Body of pancreas (tissue), 4 donors: ENCODE data around the gene ARMC12. TPM values are rescaled to one million over a fixed set of nuclear protein-coding genes. Genes with fewer than 3 reads are reported as not detected.

Experiments used
- ATAC-seq: fragments of 150-250 bp; one replicate; pipeline ENCODE4 v1.9.1; 2016
- DNase-seq, 4 donors: peaks; one replicate each; pipeline ENCODE4 v3.0.0-alpha.2; 2019
- H3K27ac ChIP-seq, 4 donors: fragments of 200-600 bp; sonication (generic); 1 replicate in 3 of 4; 2 replicates in 1 of 4; pipeline versions ENCODE4 v1.5.1 to v1.6.1; 2016 to 2019; ENCODE audit warnings: mild to moderate bottlenecking in 1 of 4, mixed read lengths in 1 of 4, moderate library complexity in 1 of 4
- H3K27me3 ChIP-seq, 2 donors: fragments of 200-600 bp; sonication (generic); one replicate each; pipeline ENCODE4 v1.6.0; 2016; ENCODE audit warnings: mild to moderate bottlenecking in 1 of 2
- H3K36me3 ChIP-seq, 2 donors: fragments of 200-600 bp; sonication (generic); replicated peaks in 1 of 2; 2 replicates each; pipeline ENCODE4 v1.5.1; 2016; ENCODE audit warnings: low read depth in 2 of 2; ENCODE audit not compliant: insufficient read depth in 1 of 2
- H3K4me1 ChIP-seq: fragments of 200-600 bp; sonication (generic); one replicate; pipeline ENCODE4 v1.6.0; 2016
- H3K4me3 ChIP-seq, 2 donors: fragments of 200-600 bp; sonication (generic); 1 replicate in 1 of 2; 2 replicates in 1 of 2; pipeline ENCODE4 v1.5.1; 2016 to 2019
- H3K9me3 ChIP-seq, 3 donors: fragments of 200-600 bp; sonication (generic); 1 replicate in 2 of 3; 2 replicates in 1 of 3; pipeline ENCODE4 v1.5.1; 2016
- CTCF ChIP-seq, 7 experiments: fragments of 450-650 bp in 4 of 7; fragments of 200-600 bp in 3 of 7; sonication (generic) in 3 of 7; IDR thresholded peaks; one replicate each; pipeline ENCODE4 v1.5.1; 2016 to 2019; ENCODE audit warnings: antibody characterized with exemption in 7 of 7
- POLR2A ChIP-seq, 3 donors: fragments of 450-650 bp; IDR thresholded peaks; one replicate each; pipeline ENCODE4 v1.6.1; 2016; ENCODE audit warnings: antibody characterized with exemption in 3 of 3, mild to moderate bottlenecking in 2 of 3
- WGBS, 2 donors: methylation state at CpG; one replicate each; pipeline ENCODE4 v1.1.5; 2017; 5-methylcytosine and 5-hydroxymethylcytosine counted together
- intact Hi-C: fragments of 100-400 bp; cut with DNase I; formaldehyde crosslinking; loops from one replicate; pipeline ENCODE4 v1.15.1; 2023
- total RNA-seq, 2 donors: library from RNA; depleted of rRNA; stranded (reverse); fragments of >200 nt; gene quantifications; one replicate each; pipeline ENCODE4 v1.1.0, GENCODE V29; 2016

ARMC12 gene
- total RNA-seq, 2 donors from 2014 or later: 0.26 TPM; not detected in 1

DNA sequence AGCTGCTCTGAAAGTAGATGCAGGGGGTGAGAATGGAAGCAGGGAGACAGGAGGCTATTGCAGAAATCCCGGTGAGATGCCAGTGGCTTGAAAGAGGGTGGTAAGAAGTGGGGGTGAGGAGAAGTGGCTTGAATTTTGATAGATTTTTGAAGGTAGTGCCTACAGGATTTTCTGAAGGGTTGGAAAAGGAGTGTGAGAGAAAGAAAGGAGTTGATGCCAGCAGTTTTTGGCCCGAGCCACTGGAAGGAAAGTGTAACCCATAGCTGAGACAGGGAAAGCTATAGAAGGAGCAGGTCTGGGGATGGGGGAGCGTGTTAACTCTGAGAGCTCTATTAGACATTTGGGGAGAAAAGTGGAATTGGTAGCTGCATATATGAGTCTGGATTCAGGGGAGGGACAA lies 9.7 kb downstream of the ARMC12 start:
- DNase-seq (no peak), ATAC-seq (no peak)
- WGBS, 2 donors: 89 to 94% methylated on average over 3 of the region's 3 CpGs
- TF ChIP-seq POLR2A (IDR thresholded peaks at IDR 0.05) (no peak), CTCF (IDR thresholded peaks at IDR 0.05) (no peak)
- no peaks in the 10 kb centered on the region for H3K9me3 ChIP-seq
- intact Hi-C loops: no loop called here
- no peaks in the 10 kb centered on the region for H3K27me3 ChIP-seq
- no peak overlapping the region for H3K4me3 ChIP-seq
- H3K4me1 ChIP-seq: no peaks in the 10 kb centered on the region
- H3K27ac ChIP-seq: no peak overlapping the region
- H3K36me3 ChIP-seq: no peaks in the 10 kb centered on the region

GRCh38 chr6:35747877-35748276 lies 11.0 kb downstream of the ARMC12 start:
- Histone ChIP-seq H3K9me3 (no peaks in the 10 kb centered on the region), H3K36me3 (no peaks in the 10 kb centered on the region), H3K27ac (no peak overlapping the region), H3K27me3 (no peaks in the 10 kb centered on the region), H3K4me1 (no peaks in the 10 kb centered on the region), H3K4me3 (no peak overlapping the region)
- ATAC-seq: no peak
- no peak for DNase-seq
- TF ChIP-seq CTCF (IDR thresholded peaks at IDR 0.05): no peak
- 96 to 100% methylated on average over 1 of the region's 1 CpG for WGBS, 2 donors
- intact Hi-C loops: no loop called here

DNA sequence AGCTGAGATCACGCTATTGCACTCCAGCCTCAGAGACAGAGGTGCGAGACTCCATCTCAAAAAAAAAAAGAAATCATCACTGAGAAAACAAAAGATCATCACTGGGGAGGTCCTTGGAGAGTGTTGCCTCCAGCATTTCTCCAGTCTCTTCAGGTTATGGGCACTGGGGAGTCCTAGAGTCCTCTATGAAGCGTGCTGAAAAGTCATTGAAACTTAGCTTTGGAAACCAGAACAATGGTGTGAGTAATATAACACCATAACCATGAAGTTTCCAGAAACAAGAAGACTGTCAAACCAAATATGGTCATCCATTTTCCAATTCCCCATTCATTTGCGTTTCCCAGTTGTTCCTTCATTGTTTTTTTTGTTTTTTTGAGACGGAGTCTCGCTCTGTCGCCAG lies 13.7 kb downstream of the ARMC12 start:
- 95 to 97% methylated on average over 7 of the region's 7 CpGs for WGBS, 2 donors
- TF ChIP-seq CTCF (IDR thresholded peaks at IDR 0.05): no peak
- no peak for TF ChIP-seq POLR2A (IDR thresholded peaks at IDR 0.05)
- Histone ChIP-seq H3K4me1 (peaks cover 12% of the 10 kb centered on the region), H3K4me3 (no peak overlapping the region), H3K9me3 (no peaks in the 10 kb centered on the region), H3K27me3 (no peaks in the 10 kb centered on the region), H3K36me3 (no peaks in the 10 kb centered on the region), H3K27ac (no peak overlapping the region)
- intact Hi-C loops: no loop called here
- ATAC-seq: no peak
- DNase-seq: no peak

GRCh38 chr6:35751594-35751993 lies 14.8 kb downstream of the ARMC12 start:
- intact Hi-C loops: no loop called here
- Histone ChIP-seq H3K9me3 (no peaks in the 10 kb centered on the region), H3K36me3 (no peaks in the 10 kb centered on the region), H3K4me1 (peaks cover 12% of the 10 kb centered on the region), H3K27me3 (no peaks in the 10 kb centered on the region), H3K27ac (no peak overlapping the region), H3K4me3 (no peak overlapping the region)
- DNase-seq (no peak), ATAC-seq (no peak)
- 80 to 87% methylated on average over 4 of the region's 4 CpGs for WGBS, 2 donors
- TF ChIP-seq CTCF (IDR thresholded peaks at IDR 0.05) (no peak), POLR2A (IDR thresholded peaks at IDR 0.05) (no peak)

DNA sequence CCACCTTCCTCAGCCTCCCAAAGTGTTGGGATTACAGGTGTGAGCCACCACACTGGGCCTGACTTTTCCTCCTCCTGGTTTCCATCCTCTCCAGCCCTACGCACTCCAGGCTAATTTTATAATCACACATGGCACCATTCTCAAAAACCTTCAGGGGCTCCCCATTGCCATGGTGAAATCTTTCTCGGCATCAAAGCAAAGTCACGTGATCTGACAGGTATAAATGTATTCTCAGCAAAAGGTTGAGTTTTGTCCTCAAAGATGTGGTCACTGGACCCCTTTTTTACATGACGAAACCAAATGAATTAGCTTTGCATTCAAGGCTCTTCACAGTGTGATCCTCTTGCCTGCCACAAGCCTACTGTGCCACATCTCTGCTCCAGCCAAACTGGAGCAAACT lies 15.5 kb downstream of the ARMC12 start:
- Histone ChIP-seq H3K4me3 (no peak overlapping the region), H3K9me3 (no peaks in the 10 kb centered on the region), H3K27me3 (no peaks in the 10 kb centered on the region), H3K27ac (no peak overlapping the region), H3K36me3 (no peaks in the 10 kb centered on the region), H3K4me1 (peaks cover 12% of the 10 kb centered on the region)
- 84 to 86% methylated on average over 4 of the region's 4 CpGs for WGBS, 2 donors
- intact Hi-C loops: no loop called here
- no peak for ATAC-seq
- TF ChIP-seq CTCF (IDR thresholded peaks at IDR 0.05) (no peak), POLR2A (IDR thresholded peaks at IDR 0.05) (no peak)
- DNase-seq: no peak
